Measurements from ENCODE around the gene DNPH1. TPM values are rescaled to one million over a fixed set of nuclear protein-coding genes. Genes with fewer than 3 reads are reported as not detected.

DNPH1 gene
- total RNA-seq, 1 experiment from 2014 or later = 82.6 TPM

- H3K4me1 Mint-ChIP-seq (ENCODE audit: low read depth, unreplicated experiment) = no peaks in the 10 kb centered on the region
- H3K27ac Mint-ChIP-seq (ENCODE audit: unreplicated experiment) = no peak overlapping the region
- no peaks in the 10 kb centered on the region for H3K27me3 Mint-ChIP-seq (ENCODE audit: unreplicated experiment)
- no peak overlapping the region for H3K4me3 Mint-ChIP-seq (ENCODE audit: low read depth, unreplicated experiment)
- BruUV-seq (replicated peaks) = no TSS peak
- CTCF ChIA-PET = no interaction called here
- H3K36me3 Mint-ChIP-seq (ENCODE audit: insufficient read depth, unreplicated experiment) = no peaks in the 10 kb centered on the region
- DNase-seq = no peak
- no peaks in the 10 kb centered on the region for H3K9me3 Mint-ChIP-seq (ENCODE audit: low read depth, unreplicated experiment)
- intact Hi-C loops (cut with micrococcal nuclease; ENCODE audit: unreplicated experiment) = no loop called here
- no peak for TF ChIP-seq CTCF (IDR thresholded peaks at IDR 0.05; ENCODE audit: unreplicated experiment)
These were observed 25.6 kb downstream of the DNPH1 start for GRCh38 chr6:43203718-43204095.

- Mint-ChIP-seq H3K27me3 (ENCODE audit: unreplicated experiment) (no peaks in the 10 kb centered on the region), H3K27ac (ENCODE audit: unreplicated experiment) (no peak overlapping the region), H3K9me3 (ENCODE audit: low read depth, unreplicated experiment) (no peaks in the 10 kb centered on the region), H3K4me3 (ENCODE audit: low read depth, unreplicated experiment) (no peak overlapping the region), H3K4me1 (ENCODE audit: low read depth, unreplicated experiment) (no peaks in the 10 kb centered on the region), H3K36me3 (ENCODE audit: insufficient read depth, unreplicated experiment) (no peaks in the 10 kb centered on the region)
- intact Hi-C loops (cut with micrococcal nuclease; ENCODE audit: unreplicated experiment) = no loop called here
- CTCF ChIA-PET = interaction anchor here (0.6 kb wide), 1 partner anchor 422 kb away, joined by 5 read pairs; no protein-coding TSS in a partner anchor
- BruUV-seq (replicated peaks) = no TSS peak
- no peak for TF ChIP-seq CTCF (IDR thresholded peaks at IDR 0.05; ENCODE audit: unreplicated experiment)
- DNase-seq = no peak
These were observed 26.1 kb downstream of the DNPH1 start for GRCh38 chr6:43203029-43203717.

GRCh38 chr6:43202451-43202850 lies 26.8 kb downstream of the DNPH1 start:
- no TSS peak for BruUV-seq (replicated peaks)

GRCh38 chr6:43200541-43200940 lies 28.7 kb downstream of the DNPH1 start:
- intact Hi-C loops (cut with micrococcal nuclease; ENCODE audit: unreplicated experiment) = no loop called here
- H3K27me3 Mint-ChIP-seq (ENCODE audit: unreplicated experiment) = no peaks in the 10 kb centered on the region
- H3K27ac Mint-ChIP-seq (ENCODE audit: unreplicated experiment) = no peak overlapping the region
- TF ChIP-seq CTCF (IDR thresholded peaks at IDR 0.05; ENCODE audit: unreplicated experiment) = no peak
- H3K4me1 Mint-ChIP-seq (ENCODE audit: low read depth, unreplicated experiment) = no peaks in the 10 kb centered on the region
- H3K9me3 Mint-ChIP-seq (ENCODE audit: low read depth, unreplicated experiment) = no peaks in the 10 kb centered on the region
- no peaks in the 10 kb centered on the region for H3K36me3 Mint-ChIP-seq (ENCODE audit: insufficient read depth, unreplicated experiment)
- BruUV-seq (replicated peaks) = no TSS peak
- no peak for DNase-seq
- CTCF ChIA-PET = no interaction called here
- no peak overlapping the region for H3K4me3 Mint-ChIP-seq (ENCODE audit: low read depth, unreplicated experiment)

More at GRCh38 chr6:43202451-43202850, 26.8 kb downstream of the DNPH1 start:
- H3K4me3 Mint-ChIP-seq (ENCODE audit: low read depth, unreplicated experiment) = no peak overlapping the region
- H3K27me3 Mint-ChIP-seq (ENCODE audit: unreplicated experiment) = no peaks in the 10 kb centered on the region
- no peaks in the 10 kb centered on the region for H3K9me3 Mint-ChIP-seq (ENCODE audit: low read depth, unreplicated experiment)
- H3K27ac Mint-ChIP-seq (ENCODE audit: unreplicated experiment) = no peak overlapping the region
- H3K36me3 Mint-ChIP-seq (ENCODE audit: insufficient read depth, unreplicated experiment) = no peaks in the 10 kb centered on the region
- intact Hi-C loops (cut with micrococcal nuclease; ENCODE audit: unreplicated experiment) = no loop called here
- CTCF ChIA-PET = no interaction called here
- H3K4me1 Mint-ChIP-seq (ENCODE audit: low read depth, unreplicated experiment) = no peaks in the 10 kb centered on the region
- TF ChIP-seq CTCF (IDR thresholded peaks at IDR 0.05; ENCODE audit: unreplicated experiment) = no peak
- no peak for DNase-seq
